CD4-positive, alpha-beta T cell treated with Interferon alpha-2 for 1 hour (primary cell): Measurements from ENCODE around the gene PHLPP2.
"Not testable (repeated sequence)": the region's sequence is repeated elsewhere in the genome, so short reads cannot be mapped to it uniquely, and the experiment has no call there.

Experiments used
- DNase-seq, 2 donors: peaks; one replicate each; pipeline ENCODE4 v3.0.0-alpha.2; 2020 to 2022

Gene PHLPP2

GRCh38 chr16:71610936-71611871, 113.3 kb downstream of the PHLPP2 start:
- peak; percentile 73 to 74 for DNase-seq

- DNase-seq: no peak
These were observed 114.1 kb downstream of the PHLPP2 start for GRCh38 chr16:71610447-71610846.

- no peak for DNase-seq
These were observed 115.4 kb downstream of the PHLPP2 start for GRCh38 chr16:71609066-71609465.

- DNase-seq: no peak
These were observed 123.7 kb downstream of the PHLPP2 start for GRCh38 chr16:71600822-71601221.

- not testable (repeated sequence) for DNase-seq
These were observed 126.1 kb downstream of the PHLPP2 start for GRCh38 chr16:71598426-71598825.

- DNase-seq: not testable (repeated sequence)
These were observed 129.1 kb downstream of the PHLPP2 start for GRCh38 chr16:71595340-71595826.
